ENCODE measurements around the gene CFAP61. TPM values are rescaled to one million over a fixed set of nuclear protein-coding genes. Genes with fewer than 3 reads are reported as not detected.

The CFAP61 gene
- polyA plus RNA-seq, 1 donor: 6.1 TPM

- no peak for DNase-seq (ENCODE audit: low read depth)
Measured at GRCh38 chr20:20173254-20173653, 120.9 kb downstream of the CFAP61 start.

GRCh38 chr20:20174089-20174835 lies 121.9 kb downstream of the CFAP61 start:
- DNase-seq (ENCODE audit: low read depth): no peak

- DNase-seq (ENCODE audit: low read depth): no peak
Measured at GRCh38 chr20:20181322-20181721, 129.0 kb downstream of the CFAP61 start.

GRCh38 chr20:20184149-20184548 lies 131.8 kb downstream of the CFAP61 start:
- DNase-seq (ENCODE audit: low read depth): no peak

- DNase-seq (ENCODE audit: low read depth): no peak
Measured at GRCh38 chr20:20184706-20185105, 132.4 kb downstream of the CFAP61 start.

GRCh38 chr20:20188647-20189046 lies 136.3 kb downstream of the CFAP61 start:
- no peak for DNase-seq (ENCODE audit: low read depth)

GRCh38 chr20:20192366-20192765 lies 140.0 kb downstream of the CFAP61 start:
- no peak for DNase-seq (ENCODE audit: low read depth)

GRCh38 chr20:20195021-20195705 lies 142.8 kb downstream of the CFAP61 start:
- no peak for DNase-seq (ENCODE audit: low read depth)

GRCh38 chr20:20196610-20197009 lies 144.3 kb downstream of the CFAP61 start:
- no peak for DNase-seq (ENCODE audit: low read depth)

GRCh38 chr20:20198011-20198410 lies 145.7 kb downstream of the CFAP61 start:
- DNase-seq (ENCODE audit: low read depth): no peak

- DNase-seq (ENCODE audit: low read depth): no peak
Measured at GRCh38 chr20:20199361-20200160, 147.2 kb downstream of the CFAP61 start.

GRCh38 chr20:20201124-20201523 lies 148.8 kb downstream of the CFAP61 start:
- DNase-seq (ENCODE audit: low read depth): no peak

- no peak for DNase-seq (ENCODE audit: low read depth)
Measured at GRCh38 chr20:20201639-20202038, 149.3 kb downstream of the CFAP61 start.

GRCh38 chr20:20202768-20203167 lies 150.4 kb downstream of the CFAP61 start:
- no peak for DNase-seq (ENCODE audit: low read depth)

GRCh38 chr20:20203784-20204183 lies 151.5 kb downstream of the CFAP61 start:
- DNase-seq (ENCODE audit: low read depth): no peak

GRCh38 chr20:20204256-20204655 lies 151.9 kb downstream of the CFAP61 start:
- no peak for DNase-seq (ENCODE audit: low read depth)

- DNase-seq (ENCODE audit: low read depth): no peak
Measured at GRCh38 chr20:20205141-20205861, 153.0 kb downstream of the CFAP61 start.

GRCh38 chr20:20205862-20206236 lies 153.5 kb downstream of the CFAP61 start:
- DNase-seq (ENCODE audit: low read depth): no peak

- no peak for DNase-seq (ENCODE audit: low read depth)
Measured at GRCh38 chr20:20206788-20207187, 154.5 kb downstream of the CFAP61 start.

- no peak for DNase-seq (ENCODE audit: low read depth)
Measured at GRCh38 chr20:20207291-20207690, 155.0 kb downstream of the CFAP61 start.

GRCh38 chr20:20207872-20208271 lies 155.5 kb downstream of the CFAP61 start:
- DNase-seq (ENCODE audit: low read depth): no peak

- DNase-seq (ENCODE audit: low read depth): no peak
Measured at GRCh38 chr20:20209684-20210083, 157.4 kb downstream of the CFAP61 start.
